Gastrocnemius medialis (tissue), 4 donors: ENCODE measurements around the gene DYRK1B.
"Not testable (repeated sequence)": the region's sequence is repeated elsewhere in the genome, so short reads cannot be mapped to it uniquely, and the experiment has no call there.

Experiments
- CTCF ChIP-seq, 5 experiments: fragments of 450-650 bp in 3 of 5; fragments of 200-600 bp in 2 of 5; sonication (generic) in 2 of 5; IDR thresholded peaks in 4 of 5; conservative IDR thresholded peaks in 1 of 5; 1 replicate in 4 of 5; 2 replicates in 1 of 5; pipeline ENCODE4 v1.5.1; 2016 to 2019; ENCODE audit warnings: antibody characterized with exemption in 5 of 5, mild to moderate bottlenecking in 3 of 5, moderate library complexity in 3 of 5
- POLR2A ChIP-seq, 2 donors: fragments of 450-650 bp; IDR thresholded peaks; one replicate each; pipeline ENCODE4 v1.6.1; 2017; ENCODE audit warnings: antibody characterized with exemption in 2 of 2, mild to moderate bottlenecking in 2 of 2, moderate library complexity in 2 of 2

- not testable (repeated sequence) for TF ChIP-seq POLR2A (IDR thresholded peaks at IDR 0.05); CTCF (IDR thresholded peaks at IDR 0.05 in 4 of 5, conservative IDR thresholded peaks at IDR 0.05 in 1 of 5)
Measured at GRCh38 chr19:39878866-39879265, 44.9 kb upstream of the DYRK1B start.
